ENCODE results near the gene TNFSF8.

DNA sequence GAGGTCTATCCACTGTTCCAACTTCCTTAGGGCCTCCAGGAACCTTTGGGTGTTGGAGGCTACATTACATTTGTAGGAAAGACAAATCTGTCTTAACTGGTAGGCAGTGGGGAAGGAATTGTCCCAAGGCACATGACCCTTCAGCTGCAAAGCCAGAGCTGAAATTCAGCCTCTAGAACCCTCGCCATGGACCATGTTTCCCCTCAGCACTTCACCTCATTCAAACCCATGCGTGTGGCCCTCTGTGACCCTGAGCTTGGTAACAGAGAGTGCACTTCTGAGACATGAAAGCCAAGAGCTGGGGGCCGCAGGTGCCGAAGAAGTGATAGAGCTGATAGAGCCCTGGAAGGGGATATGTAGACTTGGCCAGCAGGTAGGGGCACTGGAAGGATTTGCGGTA, 17.2 kb downstream of the TNFSF8 start:
- TF ChIP-seq, protein P1, sequence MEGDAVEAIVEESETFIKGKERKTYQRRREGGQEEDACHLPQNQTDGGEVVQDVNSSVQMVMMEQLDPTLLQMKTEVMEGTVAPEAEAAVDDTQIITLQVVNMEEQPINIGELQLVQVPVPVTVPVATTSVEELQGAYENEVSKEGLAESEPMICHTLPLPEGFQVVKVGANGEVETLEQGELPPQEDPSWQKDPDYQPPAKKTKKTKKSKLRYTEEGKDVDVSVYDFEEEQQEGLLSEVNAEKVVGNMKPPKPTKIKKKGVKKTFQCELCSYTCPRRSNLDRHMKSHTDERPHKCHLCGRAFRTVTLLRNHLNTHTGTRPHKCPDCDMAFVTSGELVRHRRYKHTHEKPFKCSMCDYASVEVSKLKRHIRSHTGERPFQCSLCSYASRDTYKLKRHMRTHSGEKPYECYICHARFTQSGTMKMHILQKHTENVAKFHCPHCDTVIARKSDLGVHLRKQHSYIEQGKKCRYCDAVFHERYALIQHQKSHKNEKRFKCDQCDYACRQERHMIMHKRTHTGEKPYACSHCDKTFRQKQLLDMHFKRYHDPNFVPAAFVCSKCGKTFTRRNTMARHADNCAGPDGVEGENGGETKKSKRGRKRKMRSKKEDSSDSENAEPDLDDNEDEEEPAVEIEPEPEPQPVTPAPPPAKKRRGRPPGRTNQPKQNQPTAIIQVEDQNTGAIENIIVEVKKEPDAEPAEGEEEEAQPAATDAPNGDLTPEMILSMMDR (IDR thresholded peaks at IDR 0.05; ENCODE audit: borderline replicate concordance, extremely low read depth, low read length, poor library complexity, severe bottlenecking): no peak
- TF ChIP-seq EZH2 (IDR thresholded peaks at IDR 0.05; ENCODE audit: borderline replicate concordance, low read depth, low read length, severe bottlenecking): no peak

Measured in DND-41 (cell line).